ENCODE results near the gene SEH1L.

- no peak for TF ChIP-seq CTCF (IDR thresholded peaks at IDR 0.05)
- no peak for TF ChIP-seq POLR2AphosphoS5 (IDR thresholded peaks at IDR 0.05; ENCODE audit: insufficient read depth in 1 of 2, low read depth in 1 of 2)
- no peak for TF ChIP-seq POLR2A (IDR thresholded peaks at IDR 0.05)
These were observed 1.1 kb upstream of the SEH1L start for GRCh38 chr18:12946549-12947284.

All from vagina (tissue), 2 donors.